Amygdala (tissue), 56 donors: ENCODE measurements around the gene SOX6.

Source experiments
- DNase-seq, 56 donors: peaks; one replicate each; lab custom pipeline; 2025; lab: John Stamatoyannopoulos, UW

Gene SOX6

GRCh38 chr11:16280256-16280682, 76.1 kb downstream of the SOX6 start:
- peak in 1 of 56 donors; percentile 12 for DNase-seq

- DNase-seq, result no peak
Observed at GRCh38 chr11:16279524-16279923, 76.8 kb downstream of the SOX6 start.

- no peak for DNase-seq
Observed at GRCh38 chr11:16278979-16279378, 77.4 kb downstream of the SOX6 start.

- DNase-seq, result no peak
Observed at GRCh38 chr11:16278273-16278672, 78.1 kb downstream of the SOX6 start.

- DNase-seq, result no peak
Observed at GRCh38 chr11:16276251-16276650, 80.1 kb downstream of the SOX6 start.

GRCh38 chr11:16271258-16271657, 85.1 kb downstream of the SOX6 start:
- DNase-seq, result no peak

- no peak for DNase-seq
Observed at GRCh38 chr11:16266021-16266420, 90.3 kb downstream of the SOX6 start.

GRCh38 chr11:16265022-16265421, 91.3 kb downstream of the SOX6 start:
- DNase-seq, result no peak

- no peak for DNase-seq
Observed at GRCh38 chr11:16262645-16262955, 93.7 kb downstream of the SOX6 start.

GRCh38 chr11:16261836-16262644, 94.3 kb downstream of the SOX6 start:
- DNase-seq, result no peak

GRCh38 chr11:16252373-16252772, 104.0 kb downstream of the SOX6 start:
- DNase-seq, result no peak

- DNase-seq, result no peak
Observed at GRCh38 chr11:16248248-16248647, 108.1 kb downstream of the SOX6 start.

- DNase-seq, result no peak
Observed at GRCh38 chr11:16242806-16243205, 113.5 kb downstream of the SOX6 start.

GRCh38 chr11:16240687-16241086, 115.7 kb downstream of the SOX6 start:
- DNase-seq, result no peak

- no peak for DNase-seq
Observed at GRCh38 chr11:16239141-16240105, 116.9 kb downstream of the SOX6 start.

- peak in 2 of 56 donors; percentile 2 to 33 for DNase-seq
Observed at GRCh38 chr11:16226245-16226644, 130.1 kb downstream of the SOX6 start.

- DNase-seq, result no peak
Observed at GRCh38 chr11:16225623-16226022, 130.7 kb downstream of the SOX6 start.

GRCh38 chr11:16223558-16223957, 132.8 kb downstream of the SOX6 start:
- no peak for DNase-seq

GRCh38 chr11:16217631-16218030, 138.7 kb downstream of the SOX6 start:
- no peak for DNase-seq

- no peak for DNase-seq
Observed at GRCh38 chr11:16216831-16217230, 139.5 kb downstream of the SOX6 start.

- DNase-seq, result no peak
Observed at GRCh38 chr11:16215352-16215751, 141.0 kb downstream of the SOX6 start.

GRCh38 chr11:16211407-16211806, 144.9 kb downstream of the SOX6 start:
- no peak for DNase-seq
